A549 (cell line): Measurements from ENCODE around the gene KDM8. TPM values are rescaled to one million over a fixed set of nuclear protein-coding genes. Genes with fewer than 3 reads are reported as not detected.

Experiments
- ATAC-seq, 2 experiments: fragments of 200-7000 bp in 1 of 2; fragments of >200 bp in 1 of 2; cut with Nextera tagmentation in 1 of 2; cut with Tn5 transposase in 1 of 2; 3 replicates each; pipeline versions ENCODE4 v1.8.0 to v1.9.1; 2018 to 2020; ENCODE audit warnings: mild to moderate bottlenecking in 1 of 2, moderate library complexity in 1 of 2
- CTCF ChIA-PET: fragments of 300-600 bp; sonication (Branson Sonifier 250); formaldehyde crosslinking; extraction: SDS; loops from one replicate; lab custom pipeline; 2021; ENCODE audit warnings: antibody characterized with exemption, inconsistent platforms; lab: Yijun Ruan, JAX
- POLR2A ChIA-PET: fragments of 350-600 bp; formaldehyde crosslinking; extraction: SDS; loops from one replicate; lab custom pipeline; 2021; ENCODE audit warnings: antibody characterized with exemption, inconsistent platforms; lab: Yijun Ruan, JAX
- DNase-seq, 2 experiments: peaks; one replicate each; pipeline versions ENCODE4 v3.0.0 to v3.0.0-alpha.2; 2011 to 2016; ENCODE audit warnings: low read depth in 1 of 2, low spot score in 1 of 2
- FAIRE-seq: peaks from 2 replicates; lab custom pipeline; 2011; peaks lifted over from hg19 to GRCh38; lab: Jason Lieb, UNC
- H3K27ac ChIP-seq, 2 experiments: fragments of >200 bp; sonication (Bioruptor Twin); formaldehyde crosslinking; 3 replicates each; pipeline ENCODE4 v1.5.1; 2016 to 2017
- H3K4me1 ChIP-seq: fragments of >200 bp; sonication (Bioruptor Twin); formaldehyde crosslinking; 3 replicates; pipeline ENCODE4 v1.6.1; 2016
- H3K4me2 ChIP-seq: fragments of >200 bp; sonication (Bioruptor Twin); formaldehyde crosslinking; 3 replicates; pipeline ENCODE4 v1.6.1; 2016
- H3K4me3 ChIP-seq: fragments of >200 bp; sonication (Bioruptor Twin); formaldehyde crosslinking; 3 replicates; pipeline ENCODE4 v1.5.1; 2016
- H3K9me3 ChIP-seq: fragments of >200 bp; sonication (Bioruptor Twin); formaldehyde crosslinking; 3 replicates; pipeline ENCODE4 v1.6.1; 2016
- ATOH8 ChIP-seq: fragments of 250-450 bp; sonication (Bioruptor Pico); IDR thresholded peaks from 2 replicates; pipeline ENCODE4 v1.5.0; 2020; ENCODE audit warnings: low read depth, mild to moderate bottlenecking, moderate library complexity
- BCL3 ChIP-seq: fragments of >200 bp; sonication (Bioruptor Twin); formaldehyde crosslinking; IDR thresholded peaks from 3 replicates; pipeline ENCODE4 v1.6.1; 2016
- CBX2 ChIP-seq: fragments of 200-600 bp; sonication (generic); IDR thresholded peaks from 2 replicates; pipeline ENCODE4 v1.6.1; 2016; ENCODE audit warnings: low read depth, mild to moderate bottlenecking, borderline replicate concordance
- CBX8 ChIP-seq: fragments of 200-600 bp; sonication (generic); IDR thresholded peaks from 2 replicates; pipeline ENCODE4 v1.6.1; 2016
- CEBPB ChIP-seq, 2 experiments: fragments of >200 bp in 1 of 2; sonication (Bioruptor Twin) in 1 of 2; formaldehyde crosslinking in 1 of 2; IDR thresholded peaks; 2 replicates each; pipeline ENCODE4 v1.6.1; 2012 to 2016
- CTCF ChIP-seq: fragments of >200 bp; sonication (Bioruptor Twin); formaldehyde crosslinking; IDR thresholded peaks from 3 replicates; pipeline ENCODE4 v1.5.1; 2016
- E2F6 ChIP-seq: IDR thresholded peaks from 2 replicates; pipeline ENCODE4 v1.6.1; 2012; ENCODE audit warnings: low read depth, borderline replicate concordance
- EHMT2 ChIP-seq: fragments of 200-600 bp; sonication (generic); IDR thresholded peaks from 2 replicates; pipeline ENCODE4 v1.6.1; 2016; ENCODE audit warnings: antibody characterized with exemption, low read depth, mild to moderate bottlenecking, moderate library complexity
- FOSB ChIP-seq: fragments of 250-450 bp; sonication (Bioruptor Pico); IDR thresholded peaks from 2 replicates; pipeline ENCODE4 v1.5.0; 2020; ENCODE audit warnings: mild to moderate bottlenecking, moderate library complexity
- FOSL2 ChIP-seq, 2 experiments: fragments of 450-650 bp in 1 of 2; fragments of >200 bp in 1 of 2; sonication (Bioruptor Twin) in 1 of 2; formaldehyde crosslinking; IDR thresholded peaks; 2 replicates each; pipeline versions ENCODE4 v1.5.0 to v1.6.1; 2016 to 2020; ENCODE audit warnings: mild to moderate bottlenecking in 1 of 2, moderate library complexity in 1 of 2
- FOXS1 ChIP-seq: fragments of 250-450 bp; sonication (Bioruptor Pico); IDR thresholded peaks from 2 replicates; pipeline ENCODE4 v1.5.0; 2020; ENCODE audit warnings: mild to moderate bottlenecking, moderate library complexity
- HOXB13 ChIP-seq: fragments of 250-450 bp; sonication (Bioruptor Pico); IDR thresholded peaks from 2 replicates; pipeline ENCODE4 v1.5.0; 2020; ENCODE audit warnings: low read depth, mild to moderate bottlenecking, moderate library complexity
- HOXB5 ChIP-seq: fragments of 250-450 bp; sonication (Bioruptor Pico); IDR thresholded peaks from 2 replicates; pipeline ENCODE4 v1.5.0; 2020; ENCODE audit warnings: mild to moderate bottlenecking, moderate library complexity
- JUNB ChIP-seq: fragments of >200 bp; sonication (Bioruptor Twin); formaldehyde crosslinking; IDR thresholded peaks from 2 replicates; pipeline ENCODE4 v1.6.1; 2016
- KDM5A ChIP-seq: fragments of 200-600 bp; sonication (generic); IDR thresholded peaks from 2 replicates; pipeline ENCODE4 v1.6.1; 2016; ENCODE audit warnings: antibody characterized with exemption, mild to moderate bottlenecking
- MAX ChIP-seq: IDR thresholded peaks from 2 replicates; pipeline ENCODE4 v1.6.1; 2012
- MAZ ChIP-seq: fragments of 150-350 bp; IDR thresholded peaks from 2 replicates; pipeline ENCODE4 v1.6.1; 2014; ENCODE audit warnings: antibody characterized with exemption, low read depth, low read length, borderline replicate concordance
- NFE2L2 ChIP-seq: fragments of 150-350 bp; conservative IDR thresholded peaks from 2 replicates; pipeline ENCODE4 v1.6.1; 2014; ENCODE audit warnings: low read length
- NPAS2 ChIP-seq: fragments of 250-450 bp; sonication (Bioruptor Pico); IDR thresholded peaks from 2 replicates; pipeline ENCODE4 v1.8.0; 2022; ENCODE audit warnings: mild to moderate bottlenecking, moderate library complexity, borderline replicate concordance
- POLR2AphosphoS2 ChIP-seq: conservative IDR thresholded peaks from 2 replicates; pipeline ENCODE4 v1.6.1; 2012; ENCODE audit warnings: low read length, improper control_type of control experiment, inconsistent platforms
- RAD21 ChIP-seq, 2 experiments: fragments of >200 bp in 1 of 2; sonication (Bioruptor Twin) in 1 of 2; formaldehyde crosslinking in 1 of 2; IDR thresholded peaks in 1 of 2; conservative IDR thresholded peaks in 1 of 2; 2 replicates in 1 of 2; 3 replicates in 1 of 2; pipeline ENCODE4 v1.6.1; 2012 to 2018; ENCODE audit warnings: inconsistent platforms in 1 of 2
- RCOR1 ChIP-seq: fragments of 150-350 bp; IDR thresholded peaks from 2 replicates; pipeline ENCODE4 v1.6.1; 2014; ENCODE audit warnings: antibody characterized with exemption, low read length, low read depth
- SMC3 ChIP-seq: fragments of >200 bp; sonication (Bioruptor Twin); formaldehyde crosslinking; IDR thresholded peaks from 3 replicates; pipeline ENCODE4 v1.6.1; 2018; ENCODE audit warnings: inconsistent platforms
- TFCP2L1 ChIP-seq: fragments of 250-450 bp; sonication (Bioruptor Pico); IDR thresholded peaks from 2 replicates; pipeline ENCODE4 v1.5.0; 2021; ENCODE audit warnings: mild to moderate bottlenecking
- ZC3H11A ChIP-seq: fragments of 450-650 bp; IDR thresholded peaks from 2 replicates; pipeline ENCODE4 v1.6.1; 2014; ENCODE audit warnings: antibody characterized with exemption, mild to moderate bottlenecking
- ZSCAN20 ChIP-seq: fragments of 250-450 bp; sonication (Bioruptor Pico); IDR thresholded peaks from 2 replicates; pipeline ENCODE4 v1.8.0; 2022; ENCODE audit warnings: mild to moderate bottlenecking, moderate library complexity
- WGBS: methylation state at CpG from one replicate; pipeline ENCODE4 v1.1.6; 2017; ENCODE audit errors: missing lambda C conversion rate; 5-methylcytosine and 5-hydroxymethylcytosine counted together
- polyA plus RNA-seq, 4 experiments: library from polyadenylated mRNA; depleted of rRNA in 3 of 4; stranded (reverse); fragments of >200 nt; fragmentation: RNase III in 1 of 4; extraction: RNeasy Plus Mini Kit Qiagen cat#74134 plus additional on column Dnase treatment in 1 of 4; gene quantifications; 2 replicates in 3 of 4; 3 replicates in 1 of 4; pipeline ENCODE4 v1.2.3, GENCODE V29; 2011 to 2017

The KDM8 gene
- polyA plus RNA-seq, 2 of the 4 experiments (the other 2 are of a cell fraction): 1.6 to 2.3 TPM

GRCh38 chr16:27179500-27180072 is 23.7 kb upstream of the KDM8 start:
- peaks cover 8% of the 10 kb centered on the region for H3K4me1 ChIP-seq
- H3K4me3 ChIP-seq: no peak overlapping the region
- ATAC-seq: peak; percentile 54 to 83; a peak in 4 of 6 replicates
- no peaks in the 10 kb centered on the region for H3K9me3 ChIP-seq
- POLR2A ChIA-PET: interaction anchor here (1.1 kb wide), 1 partner anchor 24 kb away, joined by 5 read pairs; the partner anchor contains the start of gene KDM8
- WGBS: 22% methylated on average over 13 of the region's 13 CpGs
- DNase-seq: peak; percentile 58 to 69
- no peak overlapping the region for H3K27ac ChIP-seq
- CTCF ChIA-PET: interaction anchor here (0.5 to 5.7 kb wide), 22 partner anchors 8 to 277 kb away, joined by 3 to 57 read pairs (median 4); partner anchors contain the start of gene KDM8
- TF ChIP-seq FOSB (no peak), FOSL2 (IDR thresholded peaks at IDR 0.05) (no peak), FOSL2 (CRISPR knock-in tag; IDR thresholded peaks at IDR 0.05) (no peak), EHMT2 (no peak), ATOH8 (CRISPR knock-in tag) (no peak), POLR2AphosphoS2 (no peak), SMC3 (peak; percentile 41; the same call in 1 of the 3 replicates), CEBPB (IDR thresholded peaks at IDR 0.05) (no peak), CBX8 (no peak), ZC3H11A (no peak), CBX2 (no peak), NPAS2 (CRISPR knock-in tag) (no peak), MAZ (no peak), TFCP2L1 (CRISPR knock-in tag) (no peak), RCOR1 (no peak), NFE2L2 (no peak), ZSCAN20 (CRISPR knock-in tag) (no peak), RAD21 (conservative IDR thresholded peaks at IDR 0.05 in 1 of 2, IDR thresholded peaks at IDR 0.05 in 1 of 2) (peak; percentile 47 to 73), CTCF (peak; percentile 55)
- FAIRE-seq: no peak
- 0 out of 3 replicates have a peak overlapping the region, but pooled peaks have one; percentile 0 for H3K4me2 ChIP-seq

GRCh38 chr16:27181019-27181790 is 22.1 kb upstream of the KDM8 start:
- POLR2A ChIA-PET: interaction anchor here (1.3 kb wide), 1 partner anchor 22 kb away, joined by 5 read pairs; the partner anchor contains the start of gene KDM8

GRCh38 chr16:27182906-27183405 is 20.4 kb upstream of the KDM8 start:
- 64% methylated on average over 7 of the region's 7 CpGs for WGBS
- H3K4me2 ChIP-seq: no peak overlapping the region
- CTCF ChIA-PET: no interaction called here
- no peak overlapping the region for H3K4me3 ChIP-seq
- POLR2A ChIA-PET: no interaction called here
- FAIRE-seq: no peak
- H3K4me1 ChIP-seq: no peaks in the 10 kb centered on the region
- no peak overlapping the region for H3K27ac ChIP-seq
- no peaks in the 10 kb centered on the region for H3K9me3 ChIP-seq
- no peak for ATAC-seq
- no peak for DNase-seq
- TF ChIP-seq FOSB (no peak), MAX (no peak), JUNB (no peak), NFE2L2 (no peak), HOXB13 (no peak), NPAS2 (CRISPR knock-in tag) (no peak), BCL3 (no peak), KDM5A (no peak), E2F6 (no peak), FOXS1 (CRISPR knock-in tag) (no peak), CBX2 (no peak), HOXB5 (CRISPR knock-in tag) (no peak)

More at GRCh38 chr16:27181019-27181790, 22.1 kb upstream of the KDM8 start:
- no peak overlapping the region for H3K4me2 ChIP-seq
- no peaks in the 10 kb centered on the region for H3K4me1 ChIP-seq
- TF ChIP-seq NFE2L2: no peak
- 35% methylated on average over 8 of the region's 8 CpGs for WGBS
- ATAC-seq (peak; percentile 61 to 66), FAIRE-seq (no peak), DNase-seq (no peak)
- no peak overlapping the region for H3K4me3 ChIP-seq
- no peak overlapping the region for H3K27ac ChIP-seq
- no peaks in the 10 kb centered on the region for H3K9me3 ChIP-seq
- CTCF ChIA-PET: interaction anchor here (0.8 to 5.7 kb wide), 6 partner anchors 8 to 187 kb away, joined by 3 to 57 read pairs (median 4); no protein-coding TSS in a partner anchor
